H1 (cell line): ENCODE measurements around the gene SPR. TPM values are rescaled to one million over a fixed set of nuclear protein-coding genes. Genes with fewer than 3 reads are reported as not detected.

ENCODE experiments used
- ASH2L ChIP-seq: fragments of 200-600, 300-600 bp; sonication (generic); IDR thresholded peaks from one replicate; pipeline ENCODE4 v1.7.1; 2017; ENCODE audit warnings: low read length
- BACH1 ChIP-seq: IDR thresholded peaks from 2 replicates; pipeline ENCODE4 v1.6.1; 2012; ENCODE audit warnings: low read length, improper control_type of control experiment
- CBX5 ChIP-seq: fragments of 300-800, 300-1000 bp; sonication (generic); IDR thresholded peaks from 2 replicates; pipeline ENCODE4 v1.7.1; 2016; ENCODE audit warnings: antibody characterized with exemption, low read length, low read depth
- CEBPB ChIP-seq: IDR thresholded peaks from 2 replicates; pipeline ENCODE4 v1.6.1; 2012; ENCODE audit warnings: low read depth, low read length
- EGR1 ChIP-seq: IDR thresholded peaks from 2 replicates; pipeline ENCODE4 v1.6.1; 2011; ENCODE audit warnings: low read depth, low read length, borderline replicate concordance
- FOSL1 ChIP-seq: IDR thresholded peaks from 2 replicates; pipeline ENCODE4 v1.6.1; 2011; ENCODE audit warnings: mild to moderate bottlenecking, low read depth, low read length, moderate library complexity; ENCODE audit not compliant: insufficient read depth
- POLR2A ChIP-seq, 2 experiments: IDR thresholded peaks; 1 replicate in 1 of 2; 2 replicates in 1 of 2; pipeline ENCODE4 v1.6.1; 2011; ENCODE audit warnings: low read depth in 2 of 2, low read length in 2 of 2, mild to moderate bottlenecking in 2 of 2; ENCODE audit errors: control extremely low read depth in 1 of 2
- SP1 ChIP-seq: IDR thresholded peaks from 2 replicates; pipeline ENCODE4 v1.6.1; 2011; ENCODE audit warnings: low read depth, low read length
- SP2 ChIP-seq: IDR thresholded peaks from 2 replicates; pipeline ENCODE4 v1.6.1; 2012; ENCODE audit warnings: mild to moderate bottlenecking, low read length, inconsistent platforms
- SRF ChIP-seq: IDR thresholded peaks from 2 replicates; pipeline ENCODE4 v1.6.1; 2011; ENCODE audit warnings: mild to moderate bottlenecking, low read depth, low read length, moderate library complexity
- TAF1 ChIP-seq: IDR thresholded peaks from 2 replicates; pipeline ENCODE4 v1.6.1; 2011; ENCODE audit warnings: mild to moderate bottlenecking, low read depth, low read length
- polyA plus RNA-seq, 7 experiments: library from polyadenylated mRNA; depleted of rRNA in 3 of 7; stranded (reverse) in 5 of 7; unstranded in 2 of 7; fragments of >200 nt in 5 of 7; fragments of 200-250 nt in 2 of 7; gene quantifications; 1 replicate in 5 of 7; 2 replicates in 1 of 7; 4 replicates in 1 of 7; pipeline versions ENCODE4 v1.2.1 to v1.2.3, GENCODE V29; 2011 to 2013; ENCODE audit warnings: missing spikeins in 2 of 7, mixed read lengths in 2 of 7
- total RNA-seq: library from RNA; stranded (reverse); fragmentation: NEBNext Ultra II Directional; extraction: Animal tissue kit (Norgen Biotek cat#: 25700); gene quantifications from 2 replicates; pipeline ENCODE4 v1.2.1, GENCODE V29; 2021
- TF ChIP-seq, protein P1 (sequence below): fragments of 300-600 bp; sonication (generic); IDR thresholded peaks from 2 replicates; pipeline ENCODE4 v1.7.1; 2012; ENCODE audit warnings: low read length, moderate library complexity, mild to moderate bottlenecking, inconsistent platforms; ENCODE audit not compliant: insufficient replicate concordance

The SPR gene
- total and polyA plus RNA-seq, 2 of the 8 experiments (the other 6 are each of a cell fraction or from before 2014, with no cell fraction given): 4.5 to 11.5 TPM

DNA sequence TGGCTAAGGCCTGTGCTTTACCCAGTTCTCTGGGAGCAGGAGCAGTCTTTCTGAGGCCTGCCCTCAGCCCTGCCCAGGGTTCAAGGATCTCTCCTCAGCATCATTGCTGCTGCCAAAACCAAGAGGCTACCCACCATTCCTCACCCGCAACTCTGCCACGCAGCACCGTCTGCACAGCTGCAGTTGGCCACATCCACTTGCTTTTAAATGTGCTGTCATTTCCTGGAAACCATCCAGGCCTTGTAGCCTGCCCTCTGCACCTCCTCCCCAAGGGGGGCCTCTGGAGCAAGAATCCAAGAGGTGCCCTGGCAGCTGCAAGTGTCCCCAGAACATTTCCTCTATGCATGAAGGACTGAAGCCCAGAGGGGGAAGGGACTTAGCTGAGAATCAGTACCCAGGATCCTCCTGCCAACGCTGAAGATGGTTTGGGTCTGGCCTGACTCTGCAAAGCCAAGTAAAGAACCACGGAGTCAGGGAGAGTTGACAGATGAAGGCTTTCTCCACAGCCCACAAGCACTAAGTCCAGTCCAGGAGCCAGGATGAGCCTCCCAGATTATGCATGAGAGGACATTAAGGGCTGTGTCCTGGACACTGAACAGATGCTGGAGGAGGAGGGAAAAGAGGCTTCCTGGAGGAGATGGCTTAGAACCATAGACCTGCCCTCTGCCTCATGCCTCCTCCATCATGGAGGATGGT is 45.0 kb downstream of the SPR start (continued):
- TF ChIP-seq CEBPB (no peak), SP2 (no peak), FOSL1 (no peak), SP1 (no peak), TAF1 (no peak), POLR2A (IDR thresholded peaks at IDR 0.05; ENCODE audit: control extremely low read depth in 1 of 2, low read depth in 2 of 2, low read length in 2 of 2) (no peak), SRF (no peak), BACH1 (no peak), CBX5 (no peak), EGR1 (no peak), ASH2L (no peak)
- TF ChIP-seq, protein P1, sequence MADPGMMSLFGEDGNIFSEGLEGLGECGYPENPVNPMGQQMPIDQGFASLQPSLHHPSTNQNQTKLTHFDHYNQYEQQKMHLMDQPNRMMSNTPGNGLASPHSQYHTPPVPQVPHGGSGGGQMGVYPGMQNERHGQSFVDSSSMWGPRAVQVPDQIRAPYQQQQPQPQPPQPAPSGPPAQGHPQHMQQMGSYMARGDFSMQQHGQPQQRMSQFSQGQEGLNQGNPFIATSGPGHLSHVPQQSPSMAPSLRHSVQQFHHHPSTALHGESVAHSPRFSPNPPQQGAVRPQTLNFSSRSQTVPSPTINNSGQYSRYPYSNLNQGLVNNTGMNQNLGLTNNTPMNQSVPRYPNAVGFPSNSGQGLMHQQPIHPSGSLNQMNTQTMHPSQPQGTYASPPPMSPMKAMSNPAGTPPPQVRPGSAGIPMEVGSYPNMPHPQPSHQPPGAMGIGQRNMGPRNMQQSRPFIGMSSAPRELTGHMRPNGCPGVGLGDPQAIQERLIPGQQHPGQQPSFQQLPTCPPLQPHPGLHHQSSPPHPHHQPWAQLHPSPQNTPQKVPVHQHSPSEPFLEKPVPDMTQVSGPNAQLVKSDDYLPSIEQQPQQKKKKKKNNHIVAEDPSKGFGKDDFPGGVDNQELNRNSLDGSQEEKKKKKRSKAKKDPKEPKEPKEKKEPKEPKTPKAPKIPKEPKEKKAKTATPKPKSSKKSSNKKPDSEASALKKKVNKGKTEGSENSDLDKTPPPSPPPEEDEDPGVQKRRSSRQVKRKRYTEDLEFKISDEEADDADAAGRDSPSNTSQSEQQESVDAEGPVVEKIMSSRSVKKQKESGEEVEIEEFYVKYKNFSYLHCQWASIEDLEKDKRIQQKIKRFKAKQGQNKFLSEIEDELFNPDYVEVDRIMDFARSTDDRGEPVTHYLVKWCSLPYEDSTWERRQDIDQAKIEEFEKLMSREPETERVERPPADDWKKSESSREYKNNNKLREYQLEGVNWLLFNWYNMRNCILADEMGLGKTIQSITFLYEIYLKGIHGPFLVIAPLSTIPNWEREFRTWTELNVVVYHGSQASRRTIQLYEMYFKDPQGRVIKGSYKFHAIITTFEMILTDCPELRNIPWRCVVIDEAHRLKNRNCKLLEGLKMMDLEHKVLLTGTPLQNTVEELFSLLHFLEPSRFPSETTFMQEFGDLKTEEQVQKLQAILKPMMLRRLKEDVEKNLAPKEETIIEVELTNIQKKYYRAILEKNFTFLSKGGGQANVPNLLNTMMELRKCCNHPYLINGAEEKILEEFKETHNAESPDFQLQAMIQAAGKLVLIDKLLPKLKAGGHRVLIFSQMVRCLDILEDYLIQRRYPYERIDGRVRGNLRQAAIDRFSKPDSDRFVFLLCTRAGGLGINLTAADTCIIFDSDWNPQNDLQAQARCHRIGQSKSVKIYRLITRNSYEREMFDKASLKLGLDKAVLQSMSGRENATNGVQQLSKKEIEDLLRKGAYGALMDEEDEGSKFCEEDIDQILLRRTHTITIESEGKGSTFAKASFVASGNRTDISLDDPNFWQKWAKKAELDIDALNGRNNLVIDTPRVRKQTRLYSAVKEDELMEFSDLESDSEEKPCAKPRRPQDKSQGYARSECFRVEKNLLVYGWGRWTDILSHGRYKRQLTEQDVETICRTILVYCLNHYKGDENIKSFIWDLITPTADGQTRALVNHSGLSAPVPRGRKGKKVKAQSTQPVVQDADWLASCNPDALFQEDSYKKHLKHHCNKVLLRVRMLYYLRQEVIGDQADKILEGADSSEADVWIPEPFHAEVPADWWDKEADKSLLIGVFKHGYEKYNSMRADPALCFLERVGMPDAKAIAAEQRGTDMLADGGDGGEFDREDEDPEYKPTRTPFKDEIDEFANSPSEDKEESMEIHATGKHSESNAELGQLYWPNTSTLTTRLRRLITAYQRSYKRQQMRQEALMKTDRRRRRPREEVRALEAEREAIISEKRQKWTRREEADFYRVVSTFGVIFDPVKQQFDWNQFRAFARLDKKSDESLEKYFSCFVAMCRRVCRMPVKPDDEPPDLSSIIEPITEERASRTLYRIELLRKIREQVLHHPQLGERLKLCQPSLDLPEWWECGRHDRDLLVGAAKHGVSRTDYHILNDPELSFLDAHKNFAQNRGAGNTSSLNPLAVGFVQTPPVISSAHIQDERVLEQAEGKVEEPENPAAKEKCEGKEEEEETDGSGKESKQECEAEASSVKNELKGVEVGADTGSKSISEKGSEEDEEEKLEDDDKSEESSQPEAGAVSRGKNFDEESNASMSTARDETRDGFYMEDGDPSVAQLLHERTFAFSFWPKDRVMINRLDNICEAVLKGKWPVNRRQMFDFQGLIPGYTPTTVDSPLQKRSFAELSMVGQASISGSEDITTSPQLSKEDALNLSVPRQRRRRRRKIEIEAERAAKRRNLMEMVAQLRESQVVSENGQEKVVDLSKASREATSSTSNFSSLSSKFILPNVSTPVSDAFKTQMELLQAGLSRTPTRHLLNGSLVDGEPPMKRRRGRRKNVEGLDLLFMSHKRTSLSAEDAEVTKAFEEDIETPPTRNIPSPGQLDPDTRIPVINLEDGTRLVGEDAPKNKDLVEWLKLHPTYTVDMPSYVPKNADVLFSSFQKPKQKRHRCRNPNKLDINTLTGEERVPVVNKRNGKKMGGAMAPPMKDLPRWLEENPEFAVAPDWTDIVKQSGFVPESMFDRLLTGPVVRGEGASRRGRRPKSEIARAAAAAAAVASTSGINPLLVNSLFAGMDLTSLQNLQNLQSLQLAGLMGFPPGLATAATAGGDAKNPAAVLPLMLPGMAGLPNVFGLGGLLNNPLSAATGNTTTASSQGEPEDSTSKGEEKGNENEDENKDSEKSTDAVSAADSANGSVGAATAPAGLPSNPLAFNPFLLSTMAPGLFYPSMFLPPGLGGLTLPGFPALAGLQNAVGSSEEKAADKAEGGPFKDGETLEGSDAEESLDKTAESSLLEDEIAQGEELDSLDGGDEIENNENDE: no peak
